Measurements from ENCODE around the gene WAPL.

Gene WAPL

DNA sequence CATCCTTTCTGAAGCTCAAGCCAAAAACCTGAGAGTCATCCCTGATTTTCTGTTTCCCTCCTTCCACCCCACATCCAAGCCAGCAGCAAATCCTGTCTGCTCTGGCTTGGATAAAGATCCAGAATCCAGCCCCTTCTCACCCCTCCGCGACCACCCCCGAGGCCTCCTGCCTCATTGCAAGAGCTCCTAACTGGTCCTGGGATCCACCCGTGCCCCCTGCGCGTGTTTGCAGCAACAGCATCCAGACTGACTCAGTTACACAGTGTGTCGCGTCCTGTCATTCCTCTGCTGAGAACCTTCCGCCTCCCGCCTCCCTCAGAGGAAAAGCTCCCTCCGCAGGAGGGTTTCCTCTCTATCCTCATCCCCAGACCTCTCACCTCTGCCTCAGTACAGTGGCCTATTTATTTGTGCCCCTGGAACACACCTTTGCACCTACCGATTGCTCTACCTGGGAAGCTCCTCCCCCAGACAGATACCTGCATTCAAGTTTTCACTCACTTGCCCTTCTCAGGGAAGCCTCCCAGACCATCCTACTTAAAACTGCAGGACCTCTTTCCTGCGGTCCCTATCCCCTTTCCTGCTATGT lies 133.4 kb downstream of the WAPL start:
- no peak for DNase-seq

GRCh38 chr10:86387178-86387794 lies 134.3 kb downstream of the WAPL start:
- DNase-seq = peak; percentile 64 to 72

DNA sequence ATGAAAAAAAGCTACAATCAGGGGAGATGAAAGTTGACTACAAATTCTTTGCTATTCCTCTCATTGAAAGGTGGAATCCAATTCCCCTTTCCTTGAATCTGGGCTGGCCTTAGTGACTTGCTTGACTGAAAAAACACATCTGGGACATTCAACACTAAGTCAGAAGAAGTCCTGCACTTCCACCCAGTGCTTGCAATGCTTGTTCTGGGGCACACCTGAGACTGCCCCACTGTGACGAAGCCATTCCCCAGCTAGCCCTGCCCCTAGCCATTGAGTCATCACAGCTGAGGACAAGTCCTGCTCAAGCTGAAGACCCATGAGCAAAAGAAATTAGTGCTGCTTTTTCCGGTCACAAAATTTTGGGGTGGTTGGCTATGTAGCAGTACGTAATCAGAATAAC lies 135.8 kb downstream of the WAPL start:
- DNase-seq = no peak

Measured in Kasumi-1 (cell line).